ENCODE data around the gene ERFE.

GRCh38 chr2:238130696-238131628 is 27.8 kb upstream of the ERFE start:
- no peak for TF ChIP-seq CTCF (CRISPR knock-in tag; IDR thresholded peaks at IDR 0.05)
- TF ChIP-seq MAFG (CRISPR knock-in tag; IDR thresholded peaks at IDR 0.05), result no peak
- no peak for TF ChIP-seq ZBTB38 (CRISPR knock-in tag; IDR thresholded peaks at IDR 0.05)
- TF ChIP-seq KDM4B (CRISPR knock-in tag; IDR thresholded peaks at IDR 0.05), result no peak
- TF ChIP-seq USF2 (IDR thresholded peaks at IDR 0.05; ENCODE audit: low read depth, low read length), result no peak
- no peak for TF ChIP-seq USF2 (CRISPR knock-in tag; IDR thresholded peaks at IDR 0.05; ENCODE audit: borderline replicate concordance)
- no peak for TF ChIP-seq ZNF572 (CRISPR knock-in tag; IDR thresholded peaks at IDR 0.05)
- TF ChIP-seq NFRKB (IDR thresholded peaks at IDR 0.05), result no peak
- no peak for TF ChIP-seq FOXJ3 (CRISPR knock-in tag; IDR thresholded peaks at IDR 0.05; ENCODE audit: borderline replicate concordance)
- TF ChIP-seq MAZ (IDR thresholded peaks at IDR 0.05; ENCODE audit: borderline replicate concordance, low read depth, low read length), result no peak
- no peak for TF ChIP-seq MAZ (CRISPR knock-in tag; IDR thresholded peaks at IDR 0.05; ENCODE audit: low read depth)
- TF ChIP-seq CHD2 (IDR thresholded peaks at IDR 0.05; ENCODE audit: low read depth, low read length), result no peak
- TF ChIP-seq MTA1 (CRISPR knock-in tag; IDR thresholded peaks at IDR 0.05; ENCODE audit: borderline replicate concordance), result no peak
- TF ChIP-seq DPF2 (CRISPR knock-in tag; IDR thresholded peaks at IDR 0.05; ENCODE audit: borderline replicate concordance, low read depth), result no peak

Data from HepG2 (cell line).